H9 (cell line): Measurements from ENCODE around the gene EHD4. TPM values are rescaled to one million over a fixed set of nuclear protein-coding genes. Genes with fewer than 3 reads are reported as not detected.

Experiments used
- DNase-seq: peaks from one replicate; pipeline ENCODE4 v3.0.0-alpha.2; 2017
- H2AFZ ChIP-seq: one replicate; pipeline ENCODE4 v1.6.1; 2013; ENCODE audit warnings: mild to moderate bottlenecking, low read length, control low read depth, moderate library complexity
- H2AK5ac ChIP-seq: 2 replicates; pipeline ENCODE4 v1.6.1; 2013; ENCODE audit warnings: low read length, control low read depth, mixed read lengths; ENCODE audit not compliant: insufficient read length
- H2BK120ac ChIP-seq: one replicate; pipeline ENCODE4 v1.6.1; 2013; ENCODE audit warnings: low read depth, mild to moderate bottlenecking, low read length, control low read depth, inconsistent platforms; ENCODE audit not compliant: poor library complexity, severe bottlenecking
- H2BK12ac ChIP-seq: 2 replicates; pipeline ENCODE4 v1.6.1; 2013; ENCODE audit warnings: low read length, control low read depth, mixed read lengths, low read depth; ENCODE audit not compliant: insufficient read length
- H2BK15ac ChIP-seq: 2 replicates; pipeline ENCODE4 v1.6.1; 2013; ENCODE audit warnings: low read depth, low read length, control low read depth
- H2BK20ac ChIP-seq: one replicate; pipeline ENCODE4 v1.6.1; 2013; ENCODE audit warnings: low read depth, mild to moderate bottlenecking, low read length, control low read depth, inconsistent platforms; ENCODE audit not compliant: poor library complexity, severe bottlenecking
- H2BK5ac ChIP-seq: 2 replicates; pipeline ENCODE4 v1.6.1; 2013; ENCODE audit warnings: low read length, control low read depth, mixed read lengths; ENCODE audit not compliant: insufficient read length
- H3K14ac ChIP-seq: 2 replicates; pipeline ENCODE4 v1.6.1; 2013; ENCODE audit warnings: low read length, control low read depth; ENCODE audit not compliant: insufficient read depth
- H3K18ac ChIP-seq: 2 replicates; pipeline ENCODE4 v1.6.1; 2013; ENCODE audit warnings: low read depth, mild to moderate bottlenecking, mixed read lengths, low read length, control low read depth; ENCODE audit not compliant: insufficient read length
- H3K23ac ChIP-seq: 2 replicates; pipeline ENCODE4 v1.6.1; 2013; ENCODE audit warnings: low read length, control low read depth, mixed read lengths, low read depth; ENCODE audit not compliant: insufficient read length
- H3K23me2 ChIP-seq: 2 replicates; pipeline ENCODE4 v1.6.1; 2013; ENCODE audit warnings: low read depth, mild to moderate bottlenecking, mixed read lengths, low read length, control low read depth; ENCODE audit not compliant: insufficient read length, poor library complexity, severe bottlenecking
- H3K27ac ChIP-seq: 2 replicates; pipeline ENCODE4 v1.5.1; 2013; ENCODE audit warnings: low read length, control low read depth, mixed read lengths, low read depth; ENCODE audit not compliant: insufficient read length
- H3K27me3 ChIP-seq: 2 replicates; pipeline ENCODE4 v1.6.1; 2013; ENCODE audit warnings: low read length, control low read depth, inconsistent platforms; ENCODE audit not compliant: insufficient read depth
- H3K4ac ChIP-seq: 2 replicates; pipeline ENCODE4 v1.6.1; 2013; ENCODE audit warnings: low read depth, mild to moderate bottlenecking, control low read depth, inconsistent platforms, low read length, moderate library complexity
- H3K4me1 ChIP-seq: 2 replicates; pipeline ENCODE4 v1.6.1; 2013; ENCODE audit warnings: low read length, control low read depth, inconsistent platforms; ENCODE audit not compliant: insufficient read depth
- H3K4me2 ChIP-seq: 2 replicates; pipeline ENCODE4 v1.6.1; 2013; ENCODE audit warnings: low read length, control low read depth, mixed read lengths; ENCODE audit not compliant: insufficient read length, insufficient read depth
- H3K56ac ChIP-seq: 2 replicates; pipeline ENCODE4 v1.6.1; 2013; ENCODE audit warnings: low read depth, mild to moderate bottlenecking, mixed read lengths, low read length, control low read depth; ENCODE audit not compliant: insufficient read length
- H3K79me1 ChIP-seq: 2 replicates; pipeline ENCODE4 v1.6.1; 2013; ENCODE audit warnings: low read depth, mild to moderate bottlenecking, moderate library complexity, low read length, control low read depth, inconsistent platforms; ENCODE audit not compliant: insufficient read depth, poor library complexity, severe bottlenecking
- H3K79me2 ChIP-seq: 2 replicates; pipeline ENCODE4 v1.6.1; 2013; ENCODE audit warnings: low read length, control low read depth, inconsistent platforms; ENCODE audit not compliant: insufficient read depth
- H3K9ac ChIP-seq: 2 replicates; pipeline ENCODE4 v1.6.1; 2013; ENCODE audit warnings: low read length, control low read depth, mixed read lengths; ENCODE audit not compliant: insufficient read length; ENCODE audit errors: extremely low read depth
- H3K9me3 ChIP-seq: one replicate; pipeline ENCODE4 v1.6.1; 2013; ENCODE audit warnings: low read depth, low read length, inconsistent platforms; ENCODE audit not compliant: control insufficient read depth
- H3T11ph ChIP-seq: one replicate; pipeline ENCODE4 v1.6.1; 2013; ENCODE audit warnings: mild to moderate bottlenecking, low read length, control low read depth, inconsistent platforms
- H4K20me1 ChIP-seq: one replicate; pipeline ENCODE4 v1.6.1; 2013; ENCODE audit not compliant: control insufficient read depth, insufficient read length, insufficient read depth
- H4K5ac ChIP-seq: 2 replicates; pipeline ENCODE4 v1.6.1; 2013; ENCODE audit warnings: low read depth, mild to moderate bottlenecking, mixed read lengths, low read length, control low read depth; ENCODE audit not compliant: insufficient read length
- H4K8ac ChIP-seq: replicated peaks from 2 replicates; pipeline ENCODE4 v1.6.1; 2013; ENCODE audit warnings: low read length, control low read depth, mixed read lengths, low read depth; ENCODE audit not compliant: insufficient read length
- H4K91ac ChIP-seq: 2 replicates; pipeline ENCODE4 v1.6.1; 2013; ENCODE audit warnings: low read depth, mild to moderate bottlenecking, moderate library complexity, mixed read lengths, low read length, control low read depth; ENCODE audit not compliant: insufficient read length
- H3K27ac Mint-ChIP-seq, 3 experiments: 2 replicates in 2 of 3; 3 replicates in 1 of 3; pipeline ENCODE4 v1.8.0; 2020 to 2021; ENCODE audit warnings: mixed read lengths in 3 of 3, mild to moderate bottlenecking in 1 of 3, moderate library complexity in 1 of 3
- H3K27me3 Mint-ChIP-seq: 2 replicates; pipeline ENCODE4 v1.8.0; 2021; ENCODE audit warnings: low read depth, mild to moderate bottlenecking, moderate library complexity, mixed read lengths
- H3K36me3 Mint-ChIP-seq, 3 experiments: 2 replicates in 2 of 3; 3 replicates in 1 of 3; pipeline ENCODE4 v1.8.0; 2020 to 2021; ENCODE audit warnings: low read depth in 3 of 3, mixed read lengths in 3 of 3; ENCODE audit not compliant: insufficient read depth in 1 of 3
- H3K4me1 Mint-ChIP-seq, 2 experiments: 2 replicates each; pipeline ENCODE4 v1.8.0; 2020; ENCODE audit warnings: mixed read lengths in 2 of 2
- H3K4me3 Mint-ChIP-seq, 2 experiments: 2 replicates in 1 of 2; 3 replicates in 1 of 2; pipeline ENCODE4 v1.8.0; 2020 to 2021; ENCODE audit warnings: mild to moderate bottlenecking in 2 of 2, mixed read lengths in 2 of 2, moderate library complexity in 1 of 2
- H3K9me3 Mint-ChIP-seq, 2 experiments: 2 replicates in 1 of 2; 3 replicates in 1 of 2; pipeline ENCODE4 v1.8.0; 2020; ENCODE audit warnings: mild to moderate bottlenecking in 2 of 2, mixed read lengths in 2 of 2, moderate library complexity in 1 of 2
- CTCF ChIP-seq: fragments of 200-600 bp; sonication (generic); conservative IDR thresholded peaks from 3 replicates; pipeline ENCODE4 v1.8.0; 2021; ENCODE audit warnings: antibody characterized with exemption, mild to moderate bottlenecking
- WGBS: extraction: QIAGEN DNeasy Blood & Tissue Kit; methylation state at CpG from one replicate; pipeline ENCODE4 v1.1.7; 2013; ENCODE audit warnings: missing lambda C conversion rate, low lambda C conversion rate, mixed read lengths; ENCODE audit not compliant: insufficient read length; ENCODE audit errors: extremely low coverage; 5-methylcytosine and 5-hydroxymethylcytosine counted together
- total RNA-seq: library from RNA; stranded (reverse); gene quantifications from 2 replicates; pipeline ENCODE4 v1.2.1, GENCODE V29; 2021

EHD4 gene
- total RNA-seq, 1 experiment from 2014 or later, result 22.9 TPM

DNA sequence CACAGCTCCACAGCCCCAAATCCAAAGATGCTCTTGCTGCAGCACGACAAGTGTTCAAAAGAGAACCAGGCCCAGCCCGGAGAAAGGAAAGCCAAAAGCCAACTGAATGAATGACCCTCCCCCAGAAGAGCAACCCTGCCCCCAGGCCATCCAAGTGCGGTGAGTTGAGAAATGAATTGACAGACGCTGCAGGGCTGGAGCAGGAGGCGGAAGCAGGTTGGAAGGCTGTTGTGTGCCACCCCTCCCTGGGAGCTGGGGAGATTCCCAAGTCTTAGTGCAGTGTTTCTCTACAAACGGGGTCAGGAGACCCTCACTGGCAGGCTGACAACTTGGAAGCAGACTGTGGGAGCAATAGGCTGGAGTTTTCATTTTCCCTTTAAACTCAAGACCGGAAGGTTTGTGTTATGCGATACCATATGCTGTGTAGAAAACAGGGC lies 75.0 kb downstream of the EHD4 start:
- Histone ChIP-seq H3K4me2 (no peak overlapping the region), H2AFZ (no peak overlapping the region), H2BK15ac (no peak overlapping the region), H4K5ac (no peak overlapping the region), H3K79me2 (no peaks in the 10 kb centered on the region), H3K23me2 (no peaks in the 10 kb centered on the region), H3T11ph (no peak overlapping the region), H3K4ac (no peak overlapping the region), H4K20me1 (no peaks in the 10 kb centered on the region), H3K9ac (no peak overlapping the region), H4K8ac (no peak overlapping the region), H3K18ac (no peak overlapping the region), H2BK120ac (no peak overlapping the region), H2BK20ac (no peak overlapping the region), H3K14ac (no peak overlapping the region), H3K27ac (no peak overlapping the region), H2AK5ac (no peak overlapping the region), H3K79me1 (no peaks in the 10 kb centered on the region), H3K9me3 (no peaks in the 10 kb centered on the region), H3K27me3 (no peaks in the 10 kb centered on the region), H3K23ac (no peak overlapping the region), H4K91ac (no peak overlapping the region), H3K56ac (no peak overlapping the region), H2BK12ac (no peak overlapping the region), H3K4me1 (no peaks in the 10 kb centered on the region), H2BK5ac (no peak overlapping the region)
- H3K27me3 Mint-ChIP-seq, result no peaks in the 10 kb centered on the region
- no CpG with 5 or more reads among the region's 8 CpGs for WGBS
- DNase-seq, result no peak
- no peak for TF ChIP-seq CTCF
- peaks cover 0 to 5% of the 10 kb centered on the region in 2 experiments; a peak in 2 of 4 replicates for H3K4me1 Mint-ChIP-seq
- peaks cover 8 to 39% (median 23%) of the 10 kb centered on the region in 3 experiments for H3K36me3 Mint-ChIP-seq
- no peaks in the 10 kb centered on the region; a peak in 1 of 5 replicates for H3K9me3 Mint-ChIP-seq
- peak overlapping the region in 2 of 3 experiments; percentile 12 to 70; a peak in 1 of 7 replicates for H3K27ac Mint-ChIP-seq
- no peak overlapping the region for H3K4me3 Mint-ChIP-seq
